ENCODE measurements around the gene KCTD19. TPM values are rescaled to one million over a fixed set of nuclear protein-coding genes. Genes with fewer than 3 reads are reported as not detected.
A peak's percentile ranks its signal among the peaks of the same experiment; 100 is the strongest.
"Not testable (repeated sequence)": the region's sequence is repeated elsewhere in the genome, so short reads cannot be mapped to it uniquely, and the experiment has no call there.

The KCTD19 gene
- polyA plus RNA-seq (not detected in 3 replicates), polyA minus RNA-seq (not detected in 3 replicates)
- not detected for polyA plus RNA-seq (2011; ENCODE audit: low read depth)
- polyA plus RNA-seq (2011; cell fraction: cytosol; rRNA removed), result not detected in 2 replicates
- polyA plus RNA-seq (2011; cell fraction: nucleus; rRNA removed), result not detected in 2 replicates
- polyA plus RNA-seq (2012; ENCODE audit: low replicate concordance), result 0.06 TPM in 1 of 2 replicates, not detected in the other
- not detected for polyA minus RNA-seq (2011; cell fraction: cytosol; rRNA and poly(A)+ RNA removed)
- not detected in 2 replicates for polyA minus RNA-seq (2011; cell fraction: nucleus; rRNA and poly(A)+ RNA removed)

GRCh38 chr16:67326472-67327309, at the start of gene KCTD19, which contains the start of gene LRRC36:
KCTD19 (minus strand) TSS chr16:67326741; CDS start chr16:67326707, 34 bp downstream.
LRRC36 (plus strand) TSS chr16:67326815; CDS start chr16:67326863, 48 bp downstream.
- no peak within 1 kb of the TSS for H3K9ac ChIP-seq (ENCODE audit: control insufficient read depth, extremely low read depth, insufficient read depth, low read length)
- H3K4me1 ChIP-seq (ENCODE audit: control insufficient read depth, extremely low read depth, insufficient read depth, low read length), result peaks cover 3% of the 10 kb centered on the region
- no peak within 1 kb of the TSS for H3K27ac ChIP-seq (ENCODE audit: control insufficient read depth, insufficient read depth, low read length)
- FAIRE-seq (no peak), DNase-seq (ENCODE audit: low read depth, low spot score) (no peak)
- no peaks in the 10 kb centered on the region for H3K9me3 ChIP-seq (ENCODE audit: control insufficient read depth, low read depth, low read length)
- TF ChIP-seq EZH2 (IDR thresholded peaks at IDR 0.05; ENCODE audit: low read length) (no peak), CTCF (optimal IDR thresholded peaks at IDR 0.05 in 1 of 3, IDR thresholded peaks at IDR 0.05 in 1 of 3, conservative IDR thresholded peaks at IDR 0.05 in 1 of 3; ENCODE audit: extremely low read depth in 1 of 3, insufficient read depth in 2 of 3, low read length in 3 of 3) (peak in 2 of 3 experiments; percentile 42 to 61)
- no peaks in the 10 kb centered on the region for H4K20me1 ChIP-seq (ENCODE audit: control insufficient read depth, extremely low read depth, insufficient read depth, low read length)
- dilution Hi-C loops (cut with MboI; ENCODE audit: extremely low pct_ligation_motif_present, low sequenced_read_pairs), result no loop called here
- peaks cover 17% of the 10 kb centered on the region for H3K27me3 ChIP-seq (ENCODE audit: control insufficient read depth, extremely low read depth, insufficient read depth, low read length)
- H3K36me3 ChIP-seq (ENCODE audit: control insufficient read depth in 2 of 2, extremely low read depth in 1 of 2, insufficient read depth in 2 of 2, low read length in 2 of 2), result no peaks in the 10 kb centered on the region
- peak within 1 kb of the TSS in 2 of 3 experiments; percentile 11 to 22 for H3K4me3 ChIP-seq (ENCODE audit: control insufficient read depth in 2 of 3, extremely low read depth in 1 of 3, insufficient read depth in 2 of 3, low read depth in 1 of 3, low read length in 3 of 3)
- no peaks in the 10 kb centered on the region for H3K9me1 ChIP-seq (ENCODE audit: control insufficient read depth, extremely low read depth, insufficient read depth, low read length)
- peak within 1 kb of the TSS; percentile 39 for H3K4me2 ChIP-seq (ENCODE audit: control insufficient read depth, extremely low read depth, insufficient read depth, low read depth, low read length)
- H3K79me2 ChIP-seq (ENCODE audit: control insufficient read depth, insufficient read depth, low read length), result no peaks in the 10 kb centered on the region
- H2AFZ ChIP-seq (ENCODE audit: control insufficient read depth, low read length), result no peak within 1 kb of the TSS

- H3K27ac ChIP-seq (ENCODE audit: control insufficient read depth, insufficient read depth, low read length); H3K9me3 ChIP-seq (ENCODE audit: control insufficient read depth, low read depth, low read length); H3K4me1 ChIP-seq (ENCODE audit: control insufficient read depth, extremely low read depth, insufficient read depth, low read length); DNase-seq (ENCODE audit: low read depth, low spot score); dilution Hi-C loops (cut with MboI; ENCODE audit: extremely low pct_ligation_motif_present, low sequenced_read_pairs); H3K4me2 ChIP-seq (ENCODE audit: control insufficient read depth, extremely low read depth, insufficient read depth, low read depth, low read length); FAIRE-seq; H3K4me3 ChIP-seq (ENCODE audit: control insufficient read depth in 2 of 3, extremely low read depth in 1 of 3, insufficient read depth in 2 of 3, low read depth in 1 of 3, low read length in 3 of 3); H4K20me1 ChIP-seq (ENCODE audit: control insufficient read depth, extremely low read depth, insufficient read depth, low read length); H3K79me2 ChIP-seq (ENCODE audit: control insufficient read depth, insufficient read depth, low read length); H3K27me3 ChIP-seq (ENCODE audit: control insufficient read depth, extremely low read depth, insufficient read depth, low read length); H3K9me1 ChIP-seq (ENCODE audit: control insufficient read depth, extremely low read depth, insufficient read depth, low read length); H3K9ac ChIP-seq (ENCODE audit: control insufficient read depth, extremely low read depth, insufficient read depth, low read length); H2AFZ ChIP-seq (ENCODE audit: control insufficient read depth, low read length); H3K36me3 ChIP-seq (ENCODE audit: control insufficient read depth in 2 of 2, extremely low read depth in 1 of 2, insufficient read depth in 2 of 2, low read length in 2 of 2): not testable (repeated sequence)
These were observed 49.5 kb upstream of the KCTD19 start for GRCh38 chr16:67376012-67376411.

Data from keratinocyte (primary cell).